Prostate gland (tissue), 2 donors: ENCODE results near the gene ZNF10. TPM values are rescaled to one million over a fixed set of nuclear protein-coding genes. Genes with fewer than 3 reads are reported as not detected.

ENCODE experiments used
- DNase-seq: peaks from one replicate; pipeline ENCODE4 v3.0.0-alpha.2; 2019; ENCODE audit warnings: low spot score
- H3K27ac ChIP-seq, 2 donors: fragments of 200-600 bp; sonication (generic); 2 replicates each; pipeline ENCODE4 v1.5.1; 2017 to 2019
- H3K27me3 ChIP-seq: fragments of 200-600 bp; sonication (generic); replicated peaks from 2 replicates; pipeline ENCODE4 v1.5.1; 2019; ENCODE audit not compliant: insufficient read depth
- H3K36me3 ChIP-seq, 2 donors: fragments of 200-600 bp; sonication (generic); 1 replicate in 1 of 2; 2 replicates in 1 of 2; pipeline versions ENCODE4 v1.5.1 to v1.8.1; 2017 to 2019
- H3K4me1 ChIP-seq: fragments of 200-600 bp; sonication (generic); replicated peaks from 2 replicates; pipeline ENCODE4 v1.5.1; 2019
- H3K4me3 ChIP-seq, 2 donors: fragments of 200-600 bp; sonication (generic); 2 replicates each; pipeline ENCODE4 v1.5.1; 2017 to 2019
- H3K9me3 ChIP-seq: fragments of 200-600 bp; sonication (generic); 2 replicates; pipeline ENCODE4 v1.5.1; 2017
- CTCF ChIP-seq, 4 experiments: fragments of 200-600 bp in 2 of 4; fragments of 450-650 bp in 2 of 4; sonication (generic) in 2 of 4; IDR thresholded peaks; 1 replicate in 3 of 4; 2 replicates in 1 of 4; pipeline ENCODE4 v1.5.1; 2016 to 2019; ENCODE audit warnings: antibody characterized with exemption in 4 of 4, mild to moderate bottlenecking in 2 of 4, moderate library complexity in 2 of 4
- POLR2A ChIP-seq: fragments of 450-650 bp; IDR thresholded peaks from one replicate; pipeline ENCODE4 v1.6.1; 2016; ENCODE audit warnings: antibody characterized with exemption, mild to moderate bottlenecking
- POLR2AphosphoS5 ChIP-seq: sonication (generic); formaldehyde crosslinking; IDR thresholded peaks from one replicate; pipeline ENCODE4 v1.6.1; 2017; ENCODE audit warnings: antibody characterized with exemption
- WGBS: methylation state at CpG from one replicate; pipeline ENCODE4 v1.1.5; 2018; 5-methylcytosine and 5-hydroxymethylcytosine counted together
- intact Hi-C: fragments of 100-400 bp; cut with DNase I; formaldehyde crosslinking; loops from one replicate; pipeline ENCODE4 v1.14.2; 2022
- total RNA-seq, 2 donors: library from RNA; depleted of rRNA; stranded (reverse); fragments of >200 nt; gene quantifications; one replicate each; pipeline ENCODE4 v1.1.0, GENCODE V29; 2016

ZNF10 gene
- total RNA-seq, 2 donors from 2014 or later = 11.6 to 20.3 TPM

DNA sequence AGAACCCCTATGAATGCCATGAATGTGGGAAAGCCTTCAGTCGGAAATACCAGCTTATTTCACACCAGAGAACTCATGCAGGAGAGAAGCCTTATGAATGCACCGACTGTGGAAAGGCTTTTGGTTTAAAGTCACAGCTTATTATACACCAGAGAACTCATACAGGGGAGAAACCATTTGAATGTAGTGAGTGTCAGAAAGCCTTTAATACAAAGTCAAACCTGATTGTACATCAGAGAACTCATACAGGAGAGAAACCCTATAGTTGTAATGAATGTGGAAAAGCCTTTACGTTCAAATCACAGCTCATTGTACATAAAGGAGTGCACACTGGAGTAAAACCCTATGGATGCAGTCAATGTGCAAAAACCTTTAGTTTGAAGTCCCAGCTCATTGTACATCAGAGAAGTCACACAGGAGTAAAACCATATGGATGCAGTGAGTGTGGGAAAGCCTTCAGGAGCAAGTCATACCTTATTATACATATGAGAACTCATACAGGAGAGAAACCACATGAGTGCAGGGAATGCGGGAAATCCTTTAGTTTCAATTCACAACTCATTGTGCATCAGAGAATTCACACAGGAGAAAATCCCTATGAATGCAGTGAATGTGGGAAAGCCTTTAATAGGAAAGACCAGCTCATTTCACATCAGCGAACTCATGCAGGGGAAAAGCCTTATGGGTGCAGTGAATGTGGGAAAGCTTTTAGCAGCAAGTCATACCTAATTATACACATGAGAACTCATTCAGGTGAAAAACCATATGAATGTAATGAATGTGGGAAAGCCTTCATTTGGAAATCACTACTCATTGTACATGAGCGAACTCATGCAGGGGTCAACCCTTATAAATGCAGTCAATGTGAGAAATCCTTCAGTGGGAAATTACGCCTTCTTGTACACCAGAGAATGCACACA, 73.2 kb downstream of the ZNF10 start:
- H3K9me3 ChIP-seq = peaks cover 9% of the 10 kb centered on the region
- no peak overlapping the region for H3K27ac ChIP-seq
- H3K4me3 ChIP-seq = no peak overlapping the region
- 96% methylated on average over 7 of the region's 7 CpGs for WGBS
- no peak for TF ChIP-seq POLR2AphosphoS5
- TF ChIP-seq CTCF (IDR thresholded peaks at IDR 0.05) = no peak
- no peak for TF ChIP-seq POLR2A
- intact Hi-C loops = no loop called here
- no peaks in the 10 kb centered on the region for H3K4me1 ChIP-seq
- H3K27me3 ChIP-seq = no peaks in the 10 kb centered on the region
- peaks cover 19 to 20% of the 10 kb centered on the region in 2 donors for H3K36me3 ChIP-seq
- DNase-seq = no peak

DNA sequence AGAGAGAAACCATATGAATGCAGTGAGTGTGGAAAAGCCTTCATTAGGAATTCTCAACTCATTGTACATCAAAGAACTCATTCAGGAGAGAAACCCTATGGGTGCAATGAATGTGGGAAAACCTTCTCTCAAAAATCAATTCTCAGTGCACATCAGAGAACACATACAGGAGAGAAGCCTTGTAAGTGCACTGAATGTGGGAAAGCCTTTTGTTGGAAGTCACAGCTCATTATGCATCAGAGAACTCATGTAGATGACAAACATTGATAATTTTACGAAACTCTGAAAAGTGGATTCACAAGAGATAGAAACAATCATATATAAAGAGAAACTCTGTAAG, 73.8 kb downstream of the ZNF10 start:
- H3K4me3 ChIP-seq = no peak overlapping the region
- H3K36me3 ChIP-seq = peaks cover 19 to 20% of the 10 kb centered on the region in 2 donors
- DNase-seq = no peak
- H3K27ac ChIP-seq = no peak overlapping the region
- H3K9me3 ChIP-seq = peaks cover 9% of the 10 kb centered on the region
- intact Hi-C loops = no loop called here
- WGBS = 97% methylated on average over 1 of the region's 1 CpG
- no peak for TF ChIP-seq POLR2A
- TF ChIP-seq CTCF (IDR thresholded peaks at IDR 0.05) = no peak
- no peak for TF ChIP-seq POLR2AphosphoS5
- no peaks in the 10 kb centered on the region for H3K4me1 ChIP-seq
- no peaks in the 10 kb centered on the region for H3K27me3 ChIP-seq

GRCh38 chr12:133206390-133206789, 76.0 kb downstream of the ZNF10 start:
- H3K36me3 ChIP-seq = peaks cover 17 to 20% of the 10 kb centered on the region in 2 donors
- no peak for DNase-seq
- intact Hi-C loops = no loop called here
- WGBS = 98% methylated on average over 2 of the region's 2 CpGs
- no peak overlapping the region for H3K4me3 ChIP-seq
- TF ChIP-seq CTCF (IDR thresholded peaks at IDR 0.05) = no peak
- no peak overlapping the region for H3K27ac ChIP-seq
- no peaks in the 10 kb centered on the region for H3K4me1 ChIP-seq
- H3K9me3 ChIP-seq = peaks cover 9% of the 10 kb centered on the region
- no peaks in the 10 kb centered on the region for H3K27me3 ChIP-seq

Other genes starting within 250 kb of the ZNF10 start
- 10 to 100 TPM; 18.7 to 52.3 TPM for gene CHFR, start 243.0 kb upstream of the ZNF10 start, total RNA-seq
- 10 to 100 TPM in 1 of 2 donors, 1 to 10 TPM in 1; 9.6 to 12.7 TPM for gene ZNF605, start 174.3 kb upstream of the ZNF10 start, total RNA-seq
- 10 to 100 TPM; 14.2 to 17.0 TPM for gene ZNF26, start 144.3 kb upstream of the ZNF10 start, total RNA-seq
- 10 to 100 TPM; 22.2 to 52.0 TPM for gene ZNF84, start 93.1 kb upstream of the ZNF10 start, total RNA-seq
- 10 to 100 TPM; 18.2 to 23.7 TPM for gene ZNF140, start 49.7 kb upstream of the ZNF10 start, total RNA-seq
- gene ZNF891, start 353 bp upstream of the ZNF10 start, total RNA-seq = 1 to 10 TPM; 1.9 to 3.0 TPM
- gene ZNF268, start 50.9 kb downstream of the ZNF10 start, total RNA-seq = 10 to 100 TPM; 22.6 to 33.2 TPM
- gene ANHX, start 105.2 kb downstream of the ZNF10 start, total RNA-seq = 1 to 10 TPM in 1 of 2 donors, not detected in 1; 6.1 TPM